ENCODE measurements around the gene AVPI1.

AVPI1 gene

GRCh38 chr10:97686962-97687784 lies at the start of gene AVPI1:
AVPI1 (minus strand) TSS chr10:97687241; CDS start chr10:97679905, 7,336 bp downstream.
- peak; percentile 90 for DNase-seq

- no peak for DNase-seq
Measured at GRCh38 chr10:97736403-97736901, 49.4 kb upstream of the AVPI1 start.

GRCh38 chr10:97734021-97734420 lies 47.0 kb upstream of the AVPI1 start:
- no peak for DNase-seq

GRCh38 chr10:97733256-97733655 lies 46.2 kb upstream of the AVPI1 start:
- no peak for DNase-seq

- no peak for DNase-seq
Measured at GRCh38 chr10:97732052-97732359, 45.0 kb upstream of the AVPI1 start.

- DNase-seq = peak; percentile 23
Measured at GRCh38 chr10:97731346-97732051, 44.5 kb upstream of the AVPI1 start.

- DNase-seq = no peak
Measured at GRCh38 chr10:97729014-97729413, 42.0 kb upstream of the AVPI1 start.

GRCh38 chr10:97726636-97727178 lies 39.7 kb upstream of the AVPI1 start:
- no peak for DNase-seq

GRCh38 chr10:97724341-97724941 lies 37.4 kb upstream of the AVPI1 start:
- DNase-seq = no peak

- DNase-seq = no peak
Measured at GRCh38 chr10:97723001-97723400, 36.0 kb upstream of the AVPI1 start.

- DNase-seq = no peak
Measured at GRCh38 chr10:97721871-97722780, 35.1 kb upstream of the AVPI1 start.

- DNase-seq = no peak
Measured at GRCh38 chr10:97719602-97720001, 32.6 kb upstream of the AVPI1 start.

- DNase-seq = peak; percentile 45
Measured at GRCh38 chr10:97718659-97719142, 31.7 kb upstream of the AVPI1 start.

GRCh38 chr10:97718178-97718577 lies 31.1 kb upstream of the AVPI1 start:
- no peak for DNase-seq

GRCh38 chr10:97717627-97718026 lies 30.6 kb upstream of the AVPI1 start:
- no peak for DNase-seq

- DNase-seq = no peak
Measured at GRCh38 chr10:97715259-97715874, 28.3 kb upstream of the AVPI1 start.

GRCh38 chr10:97714401-97715258 lies 27.6 kb upstream of the AVPI1 start:
- no peak for DNase-seq

GRCh38 chr10:97713826-97714400 lies 26.9 kb upstream of the AVPI1 start:
- DNase-seq = peak; percentile 18

GRCh38 chr10:97713339-97713825 lies 26.3 kb upstream of the AVPI1 start, which contains the start of gene MARVELD1:
MARVELD1 (plus strand) TSS chr10:97713730; CDS start chr10:97713877, 147 bp downstream.
- DNase-seq = no peak

Data from NCI-H748 treated with DMSO at 0.1 percent for 48 hours (cell line).